ENCODE results near the gene XYLT1.
A peak's percentile ranks its signal among the peaks of the same experiment; 100 is the strongest.

Gene XYLT1

DNA sequence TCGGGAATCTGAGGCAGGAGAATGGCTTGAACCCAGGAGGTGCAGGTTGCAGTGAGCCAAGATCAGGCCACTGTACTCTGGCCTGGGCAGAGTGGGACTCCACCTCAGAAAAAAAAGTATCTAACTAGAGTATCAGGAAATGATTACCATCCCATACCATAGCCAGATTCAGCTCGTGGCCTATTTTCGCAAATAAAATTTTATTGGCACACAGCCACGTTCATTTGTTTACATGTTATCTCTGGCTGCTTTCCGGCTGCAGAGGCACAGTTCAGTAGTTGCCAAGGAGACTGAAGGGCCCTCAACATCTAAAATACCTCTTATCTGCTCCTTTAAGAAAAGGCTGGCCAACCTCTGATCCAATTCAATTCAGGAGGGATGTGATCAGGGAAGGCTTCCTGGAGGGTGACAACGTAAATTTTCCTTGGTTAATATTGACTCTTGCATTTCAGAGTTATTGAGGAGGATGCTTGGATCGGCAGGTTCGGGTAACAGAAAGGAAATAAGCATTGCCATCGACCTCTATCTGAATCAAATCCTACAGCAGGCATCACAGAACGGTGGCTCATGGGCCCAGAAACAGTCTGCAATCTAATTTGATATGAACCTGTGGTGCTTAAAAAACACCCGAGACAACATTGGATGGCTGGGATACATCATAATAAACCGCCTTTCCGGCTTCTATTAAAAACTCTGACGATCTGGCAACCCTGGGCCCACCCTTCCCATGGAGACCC, 73.8 kb downstream of the XYLT1 start:
- DNase-seq, result peak; percentile 41 to 80 (median 79)

DNA sequence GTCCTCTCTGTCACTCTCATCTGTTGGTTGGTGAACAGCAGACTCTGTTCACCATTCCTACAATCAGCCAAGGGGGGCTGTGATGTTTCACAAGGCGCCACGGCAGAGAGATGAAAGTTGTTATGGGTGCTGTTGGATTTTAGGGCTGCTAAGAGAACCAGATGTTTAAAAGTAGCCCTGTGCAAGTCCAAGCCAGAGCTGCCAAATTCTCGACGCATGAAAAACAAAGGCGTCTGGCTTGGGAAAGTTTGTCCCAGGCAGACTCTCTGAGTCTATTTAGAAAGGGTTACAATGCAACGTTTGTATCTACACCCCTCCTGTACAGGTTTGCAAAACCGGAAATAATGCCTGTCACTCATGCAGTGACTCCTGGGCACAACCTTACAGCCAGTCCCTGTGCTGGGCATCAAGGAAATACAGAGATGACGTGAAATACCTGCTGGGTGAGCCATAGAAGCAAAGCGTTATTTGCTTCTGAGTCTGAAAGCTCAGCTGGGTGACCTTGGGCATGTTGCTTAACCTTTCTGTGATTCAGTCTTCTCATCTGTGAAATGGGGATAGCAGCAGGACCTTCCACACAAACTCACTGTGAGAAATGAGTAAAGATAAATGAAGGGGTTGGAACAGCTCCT, 74.8 kb downstream of the XYLT1 start:
- no peak for DNase-seq

DNA sequence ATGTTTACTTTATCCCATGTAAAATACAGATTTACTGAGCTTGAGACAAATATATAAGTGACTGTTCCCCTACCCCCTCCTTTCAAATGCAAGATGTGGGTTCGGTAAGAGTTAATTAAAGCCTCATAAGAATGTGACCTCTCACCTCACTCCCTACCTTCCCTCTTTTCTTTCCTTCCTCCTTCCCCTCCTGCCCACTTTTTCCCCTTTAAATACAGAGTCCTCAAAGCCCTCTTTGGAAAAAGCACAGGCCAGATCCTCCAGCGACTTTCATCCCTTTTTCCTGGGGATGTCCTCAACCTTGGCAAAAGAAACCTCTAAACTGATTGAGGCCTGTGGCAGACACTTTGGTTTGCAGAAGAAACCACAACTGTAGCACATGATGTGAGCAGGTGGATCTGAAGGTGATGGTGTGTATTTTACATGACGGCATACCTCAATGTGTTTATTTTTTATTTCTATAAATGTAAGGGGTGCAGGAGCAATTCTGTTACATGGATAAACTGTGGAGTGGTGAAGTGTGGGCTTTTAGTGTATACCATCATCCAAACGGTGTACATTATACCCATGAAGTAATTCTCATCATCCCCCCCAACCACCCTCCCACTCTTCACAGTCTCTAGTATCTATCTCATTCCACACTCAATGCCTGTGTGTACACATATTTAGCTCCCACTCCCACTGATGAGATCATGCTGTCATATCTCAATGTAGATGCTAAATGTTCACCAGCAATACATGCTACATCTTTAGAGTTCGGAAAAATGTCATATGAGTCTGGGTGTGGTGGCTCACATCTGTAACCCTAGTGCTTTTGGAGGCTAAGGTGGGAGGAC, 77.7 kb downstream of the XYLT1 start:
- DNase-seq, result no peak

DNA sequence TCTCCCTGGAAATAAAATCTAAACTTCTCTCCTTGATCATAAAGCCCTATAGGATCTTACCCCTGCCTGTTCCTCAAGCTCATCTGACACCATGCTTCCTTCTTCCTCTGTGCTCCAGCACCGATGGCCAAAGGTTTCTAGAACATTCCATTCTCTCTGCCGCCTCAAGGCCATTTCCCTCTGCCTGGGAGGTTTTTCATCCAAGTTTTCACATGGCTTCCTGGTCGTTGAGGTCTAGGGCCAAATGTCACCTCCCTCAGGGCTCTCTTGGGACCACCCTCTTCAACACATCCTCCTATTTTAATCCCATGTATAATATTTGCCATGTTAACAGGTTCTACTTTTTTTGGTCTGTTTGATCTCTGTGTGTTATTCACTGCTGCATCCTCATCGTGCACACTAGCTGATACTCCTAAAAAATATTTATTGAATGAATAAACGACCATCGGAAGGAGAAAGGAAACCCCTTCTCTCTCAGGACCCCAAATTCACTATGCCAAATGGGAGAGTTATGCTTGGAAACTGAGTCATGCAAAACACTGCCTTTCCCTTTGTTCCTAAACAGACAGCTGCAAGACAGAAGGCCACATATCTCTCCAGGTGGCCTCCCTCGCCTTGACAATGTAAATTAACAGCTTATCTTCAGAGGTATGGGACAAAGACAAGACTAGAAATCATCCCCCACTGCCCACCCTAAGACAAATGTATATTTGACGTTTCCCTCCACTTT, 78.5 kb downstream of the XYLT1 start:
- DNase-seq, result no peak

DNA sequence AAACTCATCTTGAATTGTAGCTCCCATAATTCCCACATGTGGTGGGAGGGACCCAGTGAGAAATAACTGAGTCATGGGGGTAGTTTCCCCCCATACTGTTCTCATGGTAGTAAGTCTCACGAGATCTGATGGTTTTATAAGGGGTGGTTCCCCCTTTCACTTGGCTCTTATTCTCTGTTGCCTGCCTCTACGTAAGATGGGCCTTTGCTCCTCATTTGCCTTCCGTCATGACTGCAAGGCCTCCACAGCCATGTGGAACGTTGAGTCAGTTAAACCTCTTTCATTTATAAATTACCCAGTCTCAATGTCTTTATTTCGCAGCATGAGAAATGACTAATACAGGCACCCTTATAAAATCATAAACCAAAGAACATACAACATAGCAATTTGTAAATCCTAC, 79.0 kb downstream of the XYLT1 start:
- DNase-seq, result no peak

DNA sequence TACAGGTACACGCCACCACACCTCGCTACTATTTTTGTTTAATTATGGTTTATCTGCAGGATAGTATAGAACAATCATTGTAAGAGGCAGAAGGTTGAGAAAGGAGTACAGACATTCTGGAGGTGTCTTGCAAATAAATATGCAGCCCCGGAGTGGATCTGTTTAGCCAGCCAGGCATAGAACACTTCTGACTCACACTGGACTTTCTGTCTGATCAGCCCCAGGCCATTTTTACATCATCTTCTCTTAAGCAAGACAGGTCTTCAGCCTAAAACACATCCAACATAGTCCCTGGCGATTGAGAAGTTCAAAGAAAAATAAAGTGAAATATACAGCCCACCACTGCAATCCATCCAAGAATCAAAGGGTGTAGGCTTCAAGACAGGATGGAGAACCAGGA, 81.4 kb downstream of the XYLT1 start:
- DNase-seq, result no peak

DNA sequence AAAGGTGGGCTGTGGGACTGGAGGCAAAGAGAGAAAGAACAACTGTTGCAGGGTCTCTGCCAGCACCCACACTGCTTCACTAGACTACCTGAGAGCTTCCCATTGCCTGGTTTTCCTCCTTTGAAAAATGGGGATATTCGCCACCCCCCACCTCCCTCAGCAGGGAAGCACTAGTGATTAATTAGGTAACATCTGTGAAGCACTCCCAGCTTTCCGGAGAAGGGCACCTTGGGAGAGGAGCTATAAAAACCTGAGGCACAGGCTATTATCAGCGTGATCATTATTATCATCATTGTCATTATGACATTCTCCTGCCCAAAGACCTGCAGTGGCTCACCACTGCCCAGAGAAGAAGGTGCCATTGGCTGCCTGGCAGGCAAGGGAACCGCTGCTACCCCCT, 83.5 kb downstream of the XYLT1 start:
- peak in 1 of 3 experiments; percentile 54 for DNase-seq

DNA sequence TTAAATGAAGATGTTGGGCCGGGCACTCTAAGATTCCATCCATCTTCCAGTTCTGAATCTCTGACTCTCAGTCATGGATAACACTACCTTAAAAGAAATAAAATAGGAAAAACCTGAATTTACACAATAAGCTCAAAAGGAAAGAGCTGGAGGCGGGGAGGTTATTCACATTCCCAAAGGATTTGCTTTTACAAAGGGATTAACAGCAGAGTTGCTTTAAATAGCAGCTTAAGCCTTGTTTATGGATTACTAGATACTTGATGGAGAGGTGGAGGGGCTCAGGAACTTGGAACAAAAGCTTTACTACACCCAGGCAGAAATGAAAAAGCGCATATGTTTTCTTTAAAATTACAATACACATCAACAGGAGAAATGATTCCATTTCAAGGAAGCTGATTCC, 84.5 kb downstream of the XYLT1 start:
- DNase-seq, result no peak

DNA sequence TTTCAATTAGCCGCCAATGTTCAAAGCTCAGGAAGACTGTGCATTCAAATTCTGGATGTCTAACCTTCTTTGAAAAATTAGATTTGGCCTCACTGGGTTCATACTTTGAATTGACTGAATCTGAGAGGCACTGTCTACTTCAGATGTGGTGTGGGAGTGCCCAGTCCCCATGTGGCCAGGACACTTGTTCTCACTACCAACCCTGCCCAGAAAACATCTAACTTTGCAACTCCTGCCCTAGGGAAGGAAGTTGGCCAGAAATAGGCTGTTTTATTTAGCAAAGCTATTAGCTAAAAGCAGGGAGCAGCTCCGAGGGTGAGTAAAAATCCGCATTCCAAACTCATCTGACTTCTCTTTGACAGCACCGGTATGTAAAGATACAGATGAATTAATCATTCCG, 86.3 kb downstream of the XYLT1 start:
- no peak for DNase-seq

DNA sequence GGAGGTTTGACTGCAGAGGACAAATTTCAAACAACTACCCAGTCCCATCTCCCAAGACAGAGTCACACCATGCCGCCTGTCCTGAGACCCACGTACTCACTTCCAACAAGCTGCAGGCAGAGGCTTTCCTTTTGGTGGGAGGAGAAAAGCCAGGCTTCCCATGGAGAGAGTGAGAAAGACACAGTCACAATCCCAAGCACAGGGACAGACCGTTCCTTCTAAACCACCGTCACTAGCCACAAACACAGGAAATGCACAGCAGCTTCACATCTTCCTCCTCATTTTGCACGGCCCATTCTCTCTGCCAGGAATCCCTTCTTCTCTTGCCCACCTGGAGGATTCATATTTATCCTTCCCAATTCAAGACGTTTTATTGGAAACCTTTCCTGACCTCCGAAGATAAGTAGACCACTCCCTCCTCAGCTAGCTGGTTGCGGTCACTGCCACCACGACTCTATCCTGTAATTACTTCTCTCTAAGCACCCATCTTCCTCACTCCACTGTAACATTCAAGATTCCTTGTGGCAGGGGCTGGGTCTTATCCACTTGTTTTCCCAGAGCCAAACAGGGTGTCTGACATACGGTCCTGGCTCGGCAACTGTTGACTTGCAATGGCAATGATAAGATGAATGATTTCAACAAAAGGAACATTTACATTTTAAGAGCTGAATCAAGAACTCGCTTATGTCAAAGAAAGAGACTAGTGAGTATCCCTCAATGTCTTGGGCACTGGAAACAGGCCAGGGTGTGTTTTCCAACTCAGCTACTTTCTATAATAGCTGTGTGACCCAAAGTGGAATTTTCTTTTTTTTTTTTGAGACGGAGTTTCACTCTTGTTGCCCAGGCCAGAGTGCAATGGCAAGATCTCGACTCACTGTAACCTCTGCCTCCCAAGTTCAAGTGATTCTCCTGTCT, 87.6 kb downstream of the XYLT1 start:
- DNase-seq, result peak in 1 of 3 experiments; percentile 3

DNA sequence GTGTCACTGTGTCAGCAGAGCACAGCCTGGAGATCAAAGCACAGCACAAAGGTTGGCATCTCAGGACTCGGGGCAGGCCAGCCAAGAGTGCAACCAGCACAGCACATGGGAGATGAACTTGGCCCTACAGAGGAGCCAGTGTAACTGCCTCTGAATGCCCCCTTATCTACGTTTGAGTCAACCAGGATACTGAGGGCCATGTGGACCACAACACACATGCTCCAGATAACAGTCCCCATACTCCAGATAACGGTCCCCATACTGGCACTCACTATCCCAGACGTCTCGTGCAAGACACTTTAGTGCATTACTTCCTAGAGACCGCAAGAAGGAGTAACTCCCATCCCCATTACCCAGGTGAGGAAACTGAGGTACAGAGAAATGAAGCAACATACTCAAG, 88.2 kb downstream of the XYLT1 start:
- DNase-seq, result no peak

DNA sequence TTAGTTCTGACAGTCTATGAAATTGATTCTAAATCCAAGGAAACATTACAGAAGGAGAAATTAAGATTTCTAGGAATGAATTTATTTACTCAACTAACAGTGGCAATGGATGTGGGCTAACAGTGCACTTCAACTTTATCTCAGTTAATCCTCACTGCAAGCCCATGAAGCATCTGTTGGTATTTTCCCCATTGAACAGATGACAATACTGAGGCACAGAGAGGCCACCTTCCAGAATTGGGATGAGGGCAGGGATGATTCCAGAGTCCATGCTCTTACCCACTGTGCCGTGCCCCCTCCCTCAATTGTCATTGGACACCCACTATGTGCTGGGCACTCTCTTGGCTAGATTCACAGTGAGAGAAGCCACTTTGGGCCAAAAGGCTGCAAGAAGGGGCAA, 89.0 kb downstream of the XYLT1 start:
- no peak for DNase-seq

DNA sequence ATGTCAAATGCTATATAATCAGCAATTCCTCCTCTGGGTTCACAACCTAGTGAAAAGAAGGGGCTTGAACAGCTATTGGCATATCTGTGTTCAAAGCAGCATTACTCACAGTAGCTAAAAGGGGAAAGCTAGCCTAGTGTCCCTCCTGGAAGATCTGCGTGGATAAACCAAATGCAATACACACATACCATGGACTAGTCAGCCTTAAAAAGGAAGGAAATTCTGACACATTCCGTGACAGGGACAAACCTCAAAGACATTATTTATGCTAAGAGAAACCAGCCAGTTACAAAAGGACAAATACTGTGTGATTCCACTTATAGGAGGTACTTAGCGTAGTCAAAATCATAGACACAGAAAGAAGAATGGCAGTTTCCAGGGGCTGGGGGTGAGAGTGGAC, 90.1 kb downstream of the XYLT1 start:
- no peak for DNase-seq

DNA sequence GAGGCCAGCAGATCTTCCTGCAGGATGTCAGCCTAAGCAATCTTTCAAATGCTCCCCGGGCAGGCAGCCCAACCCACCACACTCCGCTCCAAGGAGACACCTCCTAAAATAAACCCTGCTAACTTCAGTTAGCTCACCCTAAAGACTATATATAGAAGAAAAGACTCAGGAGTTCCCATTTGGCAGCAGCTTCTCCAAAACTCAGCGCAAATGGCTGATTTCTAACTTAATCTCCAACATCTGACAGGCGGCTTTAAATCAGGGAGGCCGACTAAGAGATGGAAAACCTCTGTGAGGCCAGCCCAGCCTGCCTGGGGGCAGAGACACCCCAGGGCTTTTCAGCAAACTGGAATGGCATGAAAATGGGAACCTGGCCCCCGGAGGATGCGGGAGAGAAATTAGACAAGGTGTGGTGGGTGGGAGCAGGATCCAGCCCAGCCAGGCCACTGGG, 91.6 kb downstream of the XYLT1 start:
- DNase-seq, result no peak

DNA sequence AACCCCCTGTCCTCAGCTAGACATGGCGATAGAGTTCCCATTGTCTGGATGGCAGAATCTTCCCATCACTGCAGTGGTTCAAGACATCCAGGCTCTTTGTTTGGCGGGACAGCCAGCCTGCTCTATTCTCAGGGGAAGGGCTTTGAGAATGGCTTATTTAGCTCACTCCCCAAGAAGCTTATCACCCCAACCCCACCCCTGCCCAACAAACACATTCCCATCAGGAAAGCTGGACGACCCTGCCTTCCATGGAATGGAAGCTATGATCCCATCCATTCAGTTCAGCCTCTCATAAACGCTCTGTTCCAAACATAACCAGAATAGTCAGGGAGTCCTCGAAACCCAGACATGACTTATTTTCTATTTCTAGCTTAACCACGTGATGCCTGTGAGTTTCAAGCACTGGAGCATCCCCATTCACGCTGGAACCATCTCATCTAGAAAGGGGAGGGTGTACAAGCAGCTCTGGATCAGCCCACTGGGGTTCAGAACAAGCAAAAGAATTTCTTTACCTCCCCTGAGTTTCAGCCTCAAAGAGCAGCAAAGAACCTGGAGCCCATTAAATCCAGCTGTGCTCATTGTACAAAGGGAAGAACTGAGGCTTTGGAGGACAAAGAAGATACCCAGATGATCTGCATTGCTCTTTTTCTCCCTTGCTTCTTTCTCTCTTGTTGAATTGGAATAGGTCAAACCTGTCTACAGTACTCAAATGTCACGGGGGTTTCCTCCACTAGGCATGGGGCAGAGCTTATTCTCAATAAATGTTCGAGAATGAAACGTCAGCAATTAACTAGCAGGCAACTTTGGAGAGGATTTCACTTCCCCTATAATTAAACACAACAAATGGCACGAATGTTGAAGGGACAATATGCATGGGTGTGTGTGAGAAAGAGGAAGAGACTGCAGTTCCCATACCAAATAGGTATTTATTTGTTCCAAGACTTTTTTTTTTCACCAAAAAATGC, 93.1 kb downstream of the XYLT1 start:
- DNase-seq, result peak in 2 of 3 experiments; percentile 31 to 61

DNA sequence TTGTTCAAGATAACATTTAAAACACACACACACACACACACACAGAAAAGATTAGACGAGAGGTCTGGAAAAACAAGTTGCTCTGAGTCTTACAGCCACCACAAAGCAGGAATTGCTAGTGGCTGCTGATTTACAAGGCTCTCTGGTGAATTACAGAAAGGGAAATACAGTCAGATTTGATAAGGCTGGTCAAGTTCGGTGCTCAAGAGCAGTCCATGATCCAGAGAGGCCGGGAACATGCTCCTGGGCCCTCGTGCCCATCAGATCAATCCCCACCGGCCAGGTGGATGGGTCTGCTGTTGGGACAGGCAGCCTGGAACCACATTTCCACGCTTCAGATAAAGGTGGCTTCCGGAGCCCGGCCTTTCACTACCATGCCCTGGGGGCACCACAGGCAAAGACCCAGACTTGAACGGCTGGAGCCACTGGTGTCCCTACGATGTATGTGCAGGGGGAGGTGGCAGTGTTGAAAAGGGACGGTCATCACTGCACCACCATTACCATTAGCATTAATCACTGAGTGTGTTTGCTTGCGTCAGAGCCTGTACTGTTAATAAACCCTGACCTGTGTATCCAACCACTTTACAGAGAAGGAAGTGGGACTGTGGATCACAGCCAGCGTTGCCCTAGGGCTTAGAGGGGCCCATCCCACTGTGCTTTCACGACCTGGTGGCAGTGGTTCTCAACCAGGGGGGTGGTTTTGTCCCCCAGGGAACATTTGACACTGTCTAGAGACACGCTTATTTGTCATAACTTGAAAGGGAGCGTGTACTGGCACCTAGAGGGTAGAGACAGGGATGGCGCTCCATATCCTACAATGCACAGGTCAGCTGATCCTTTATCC, 95.1 kb downstream of the XYLT1 start:
- DNase-seq, result peak in 2 of 3 experiments; percentile 37 to 68

DNA sequence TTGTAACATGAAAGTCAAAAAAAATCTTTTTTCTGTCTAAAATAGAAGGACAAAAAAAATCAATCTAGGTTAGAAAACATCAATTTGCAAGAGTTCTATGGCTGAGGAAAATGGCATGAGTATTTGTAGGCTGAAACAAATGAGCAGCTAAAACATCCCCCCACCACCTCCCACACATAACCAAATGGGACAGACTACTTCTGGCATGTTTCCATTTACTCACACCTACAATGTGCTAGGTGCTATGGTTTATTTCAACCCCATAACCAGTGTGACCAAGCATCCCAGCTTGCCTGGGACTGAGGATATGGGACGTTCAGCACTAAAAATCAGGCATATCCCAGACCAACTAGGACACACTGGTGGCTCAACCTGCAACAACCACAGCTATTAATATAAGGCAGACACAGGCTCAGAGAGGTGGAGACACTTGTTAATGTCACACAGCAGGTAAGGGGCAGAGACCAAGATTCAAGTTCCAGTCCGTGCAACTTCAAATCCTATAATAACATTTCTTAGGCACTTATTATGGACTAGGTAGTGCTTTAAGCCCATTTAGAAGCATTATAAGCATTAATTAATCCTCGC, 96.0 kb downstream of the XYLT1 start:
- DNase-seq, result no peak

DNA sequence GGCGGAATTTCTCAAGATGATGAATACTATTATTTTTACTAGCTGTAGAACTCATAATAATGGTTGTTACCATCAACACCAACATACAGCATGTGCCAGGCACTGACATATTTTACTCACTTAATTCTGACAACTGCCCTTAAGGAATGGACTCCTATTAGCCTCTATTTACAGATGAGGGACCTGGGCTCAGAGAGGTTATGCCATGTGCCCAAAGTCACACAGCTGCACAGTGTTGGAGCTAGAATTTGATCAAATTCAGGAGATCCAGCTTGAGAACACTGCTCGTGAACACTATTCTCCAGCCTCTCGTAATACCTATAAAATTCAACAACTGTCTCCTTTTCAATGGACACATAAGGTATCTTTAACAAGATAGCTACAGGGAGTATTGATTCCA, 97.2 kb downstream of the XYLT1 start:
- DNase-seq, result no peak

DNA sequence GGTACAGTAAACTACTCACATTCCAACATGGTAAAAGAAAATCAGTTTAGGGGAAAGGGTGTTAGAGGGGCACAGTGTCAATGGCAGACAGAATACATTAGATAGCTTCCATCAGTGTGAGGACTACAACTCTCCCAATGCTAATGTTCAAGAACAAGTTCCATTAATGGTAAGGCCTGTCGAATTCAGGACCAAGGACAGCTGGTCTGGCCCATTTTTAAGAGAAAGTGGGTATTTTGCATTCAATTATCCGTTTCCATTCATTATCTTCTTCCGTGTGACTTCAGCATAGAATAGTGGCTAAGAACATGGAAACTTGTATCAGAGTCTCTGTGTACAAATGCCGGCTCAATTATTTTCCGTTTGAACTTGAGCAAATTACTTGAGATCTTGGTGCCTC, 98.4 kb downstream of the XYLT1 start:
- no peak for DNase-seq

Data from NCI-H1417 (cell line).